ENCODE results near the gene CCDC192.
"Not testable (repeated sequence)": the region's sequence is repeated elsewhere in the genome, so short reads cannot be mapped to it uniquely, and the experiment has no call there.

Gene CCDC192

DNA sequence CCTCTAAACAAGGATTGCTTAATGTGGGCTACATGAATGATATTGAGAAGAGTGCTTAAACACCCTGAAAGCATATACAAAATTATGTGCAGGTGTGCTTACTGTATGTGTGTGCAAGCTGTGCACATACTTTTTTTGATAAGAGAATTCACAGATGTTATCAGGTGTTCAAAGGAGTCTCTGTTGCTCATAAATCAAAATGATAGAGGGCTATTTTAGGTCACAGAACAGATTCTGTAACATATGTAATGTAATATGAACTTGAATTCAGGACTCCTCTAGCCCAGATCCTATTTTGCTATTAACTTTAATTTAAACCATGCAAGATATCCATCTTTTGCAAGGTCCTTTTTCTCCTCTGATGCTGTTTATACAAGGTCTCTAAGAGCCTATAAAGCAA lies 38.2 kb downstream of the CCDC192 start:
- Histone ChIP-seq H3K27me3 (replicated peaks; ENCODE audit: control insufficient read depth, insufficient read depth, low read length) (no peaks in the 10 kb centered on the region), H3K4me3 (replicated peaks; ENCODE audit: low read depth, low read length) (no peak overlapping the region), H3K36me3 (ENCODE audit: control insufficient read depth, insufficient read depth, low read length) (no peaks in the 10 kb centered on the region)
- no peak for TF ChIP-seq CTCF (IDR thresholded peaks at IDR 0.05; ENCODE audit: insufficient read depth, low read length, poor library complexity, severe bottlenecking)
- no peak for DNase-seq (ENCODE audit: extremely low read depth, insufficient read length)

GRCh38 chr5:127744241-127744640 lies 41.0 kb downstream of the CCDC192 start:
- Histone ChIP-seq H3K4me3 (replicated peaks; ENCODE audit: low read depth, low read length) (no peak overlapping the region), H3K36me3 (ENCODE audit: control insufficient read depth, insufficient read depth, low read length) (no peaks in the 10 kb centered on the region), H3K27me3 (replicated peaks; ENCODE audit: control insufficient read depth, insufficient read depth, low read length) (no peaks in the 10 kb centered on the region)
- TF ChIP-seq CTCF (IDR thresholded peaks at IDR 0.05; ENCODE audit: insufficient read depth, low read length, poor library complexity, severe bottlenecking) = no peak
- DNase-seq (ENCODE audit: extremely low read depth, insufficient read length) = no peak

GRCh38 chr5:127746756-127747155 lies 43.6 kb downstream of the CCDC192 start:
- Histone ChIP-seq H3K4me3 (replicated peaks; ENCODE audit: low read depth, low read length) (no peak overlapping the region), H3K27me3 (replicated peaks; ENCODE audit: control insufficient read depth, insufficient read depth, low read length) (no peaks in the 10 kb centered on the region), H3K36me3 (ENCODE audit: control insufficient read depth, insufficient read depth, low read length) (no peaks in the 10 kb centered on the region)
- TF ChIP-seq CTCF (IDR thresholded peaks at IDR 0.05; ENCODE audit: insufficient read depth, low read length, poor library complexity, severe bottlenecking) = peak; percentile 41
- no peak for DNase-seq (ENCODE audit: extremely low read depth, insufficient read length)

GRCh38 chr5:127752503-127753265 lies 49.5 kb downstream of the CCDC192 start:
- not testable (repeated sequence) for H3K4me3 ChIP-seq (replicated peaks; ENCODE audit: low read depth, low read length); H3K27me3 ChIP-seq (replicated peaks; ENCODE audit: control insufficient read depth, insufficient read depth, low read length); H3K36me3 ChIP-seq (ENCODE audit: control insufficient read depth, insufficient read depth, low read length); DNase-seq (ENCODE audit: extremely low read depth, insufficient read length)

DNA sequence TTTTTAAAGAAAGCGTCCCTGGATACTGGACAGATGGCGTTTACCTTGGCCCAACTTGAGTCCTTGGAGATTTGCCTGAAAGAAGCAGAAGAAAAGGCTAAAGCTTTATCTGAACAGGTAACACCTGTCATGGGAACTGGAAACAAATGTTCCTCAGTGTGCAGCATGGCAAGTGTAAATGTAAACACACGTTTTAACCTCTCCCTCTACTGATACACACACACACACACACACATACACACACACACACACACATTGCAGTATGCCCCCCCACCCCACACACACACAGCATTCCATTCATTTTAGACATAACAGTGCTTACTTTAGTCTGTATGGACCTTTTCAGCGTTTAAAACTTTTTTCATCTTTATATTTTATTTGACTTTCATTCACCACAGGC lies 51.1 kb downstream of the CCDC192 start:
- DNase-seq (ENCODE audit: extremely low read depth, insufficient read length) = no peak
- TF ChIP-seq CTCF (IDR thresholded peaks at IDR 0.05; ENCODE audit: insufficient read depth, low read length, poor library complexity, severe bottlenecking) = no peak
- H3K4me3 ChIP-seq (replicated peaks; ENCODE audit: low read depth, low read length) = no peak overlapping the region

DNA sequence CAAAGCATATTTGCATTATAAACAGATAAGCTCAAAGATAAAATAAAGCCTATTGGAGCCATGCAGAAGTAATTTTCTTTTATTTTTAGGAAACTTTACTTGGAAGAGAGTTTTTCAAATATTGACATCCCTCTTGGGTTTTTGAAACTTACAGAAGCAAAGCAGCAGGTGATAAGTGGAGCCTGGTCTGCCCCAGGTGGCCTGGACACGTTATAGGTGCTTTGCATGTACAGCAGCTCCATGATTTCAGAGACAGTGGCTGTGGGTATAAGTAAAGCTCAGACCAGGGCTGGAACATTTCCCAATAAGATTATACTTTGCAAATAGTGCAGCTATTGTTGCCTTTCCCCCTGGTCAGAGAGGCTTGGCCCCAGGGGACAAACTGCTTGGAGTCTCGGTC lies 51.5 kb downstream of the CCDC192 start:
- DNase-seq (ENCODE audit: extremely low read depth, insufficient read length) = no peak
- H3K4me3 ChIP-seq (replicated peaks; ENCODE audit: low read depth, low read length) = no peak overlapping the region
- TF ChIP-seq CTCF (IDR thresholded peaks at IDR 0.05; ENCODE audit: insufficient read depth, low read length, poor library complexity, severe bottlenecking) = no peak
- no peaks in the 10 kb centered on the region for H3K36me3 ChIP-seq (ENCODE audit: control insufficient read depth, insufficient read depth, low read length)
- no peaks in the 10 kb centered on the region for H3K27me3 ChIP-seq (replicated peaks; ENCODE audit: control insufficient read depth, insufficient read depth, low read length)

More for the DNA sequence above, 51.1 kb downstream of the CCDC192 start:
- Histone ChIP-seq H3K36me3 (ENCODE audit: control insufficient read depth, insufficient read depth, low read length) (no peaks in the 10 kb centered on the region), H3K27me3 (replicated peaks; ENCODE audit: control insufficient read depth, insufficient read depth, low read length) (no peaks in the 10 kb centered on the region)

Measured in GM06990 (cell line).